NOMO-1 treated with DMSO at 0.1 percent for 48 hours (cell line): ENCODE measurements around the gene STN1.
A peak's percentile ranks its signal among the peaks of the same experiment; 100 is the strongest.
"Not testable (repeated sequence)": the region's sequence is repeated elsewhere in the genome, so short reads cannot be mapped to it uniquely, and the experiment has no call there.

ENCODE experiments used
- DNase-seq: peaks from one replicate; lab custom pipeline; 2025; ENCODE audit not compliant: unreplicated experiment; lab: John Stamatoyannopoulos, UW

STN1 gene

GRCh38 chr10:103847909-103848468 lies 70.0 kb downstream of the STN1 start:
- DNase-seq, result no peak

- DNase-seq, result no peak
Measured at GRCh38 chr10:103847346-103847745, 70.6 kb downstream of the STN1 start.

GRCh38 chr10:103845972-103846371 lies 72.0 kb downstream of the STN1 start:
- DNase-seq, result peak; percentile 29

GRCh38 chr10:103845346-103845745 lies 72.6 kb downstream of the STN1 start:
- not testable (repeated sequence) for DNase-seq

GRCh38 chr10:103843854-103844570 lies 74.0 kb downstream of the STN1 start:
- no peak for DNase-seq

- no peak for DNase-seq
Measured at GRCh38 chr10:103843045-103843444, 74.9 kb downstream of the STN1 start.

- DNase-seq, result no peak
Measured at GRCh38 chr10:103842605-103843004, 75.4 kb downstream of the STN1 start.

- DNase-seq, result no peak
Measured at GRCh38 chr10:103841519-103841918, 76.5 kb downstream of the STN1 start.

- DNase-seq, result no peak
Measured at GRCh38 chr10:103840740-103841070, 77.3 kb downstream of the STN1 start.

GRCh38 chr10:103839872-103840739 lies 77.9 kb downstream of the STN1 start:
- DNase-seq, result no peak

- no peak for DNase-seq
Measured at GRCh38 chr10:103839519-103839871, 78.5 kb downstream of the STN1 start.

GRCh38 chr10:103838862-103839518 lies 79.0 kb downstream of the STN1 start:
- DNase-seq, result no peak

GRCh38 chr10:103838070-103838395 lies 80.0 kb downstream of the STN1 start:
- no peak for DNase-seq

GRCh38 chr10:103837370-103838069 lies 80.5 kb downstream of the STN1 start:
- DNase-seq, result no peak

- DNase-seq, result no peak
Measured at GRCh38 chr10:103836861-103837260, 81.1 kb downstream of the STN1 start.

- no peak for DNase-seq
Measured at GRCh38 chr10:103836273-103836672, 81.7 kb downstream of the STN1 start.

GRCh38 chr10:103835096-103836050 lies 82.6 kb downstream of the STN1 start:
- no peak for DNase-seq

- DNase-seq, result no peak
Measured at GRCh38 chr10:103834436-103835095, 83.4 kb downstream of the STN1 start.

- DNase-seq, result no peak
Measured at GRCh38 chr10:103833731-103834365, 84.1 kb downstream of the STN1 start.
